Large intestine (tissue), 3 donors: Measurements from ENCODE around the gene NABP2. TPM values are rescaled to one million over a fixed set of nuclear protein-coding genes. Genes with fewer than 3 reads are reported as not detected.

ENCODE experiments used
- DNase-seq, 2 donors: peaks; one replicate each; pipeline versions ENCODE4 v3.0.0 to v3.0.0-alpha.2; 2013
- H3K27ac ChIP-seq: one replicate; pipeline ENCODE4 v1.5.1; 2013; ENCODE audit warnings: low read length
- H3K27me3 ChIP-seq: 2 replicates; pipeline ENCODE4 v1.6.1; 2013; ENCODE audit warnings: low read length; ENCODE audit not compliant: control insufficient read depth, insufficient read depth
- H3K36me3 ChIP-seq: 2 replicates; pipeline ENCODE4 v1.6.1; 2013; ENCODE audit warnings: low read length; ENCODE audit not compliant: control insufficient read depth, insufficient read depth
- H3K4me1 ChIP-seq: one replicate; pipeline ENCODE4 v1.6.1; 2013; ENCODE audit warnings: low read length; ENCODE audit not compliant: control insufficient read depth, insufficient read depth
- H3K4me3 ChIP-seq: one replicate; pipeline ENCODE4 v1.5.1; 2013; ENCODE audit warnings: low read length
- H3K9me3 ChIP-seq: one replicate; pipeline ENCODE4 v1.6.1; 2013; ENCODE audit warnings: mild to moderate bottlenecking, low read depth, low read length, moderate library complexity; ENCODE audit not compliant: control insufficient read depth
- WGBS: methylation state at CpG from one replicate; pipeline ENCODE4 v1.1.5; 2013; ENCODE audit warnings: low lambda C conversion rate; ENCODE audit not compliant: insufficient coverage; 5-methylcytosine and 5-hydroxymethylcytosine counted together
- polyA plus RNA-seq: library from polyadenylated mRNA; unstranded; fragments of 120-200 nt; gene quantifications from one replicate; pipeline ENCODE4 v1.2.1, GENCODE V29; 2013

NABP2 gene
- polyA plus RNA-seq, 1 donor, result 29.1 TPM

GRCh38 chr12:56242986-56243385 lies 18.8 kb downstream of the NABP2 start:
- Histone ChIP-seq H3K4me3 (no peak overlapping the region), H3K27ac (peak overlapping the region; percentile 2), H3K27me3 (no peaks in the 10 kb centered on the region), H3K4me1 (peaks cover 15% of the 10 kb centered on the region), H3K36me3 (peaks cover 85% of the 10 kb centered on the region), H3K9me3 (no peaks in the 10 kb centered on the region)
- DNase-seq, result peak in 1 of 2 donors; percentile 2
- WGBS, result no CpG with 5 or more reads among the region's 13 CpGs

- no CpG with 5 or more reads among the region's 3 CpGs for WGBS
These were observed 19.6 kb downstream of the NABP2 start for GRCh38 chr12:56243731-56244181.

GRCh38 chr12:56244494-56244893 lies 20.4 kb downstream of the NABP2 start:
- peaks cover 91% of the 10 kb centered on the region for H3K36me3 ChIP-seq
- WGBS, result 100% methylated on average over 1 of the region's 14 CpGs

More at GRCh38 chr12:56243731-56244181, 19.6 kb downstream of the NABP2 start:
- Histone ChIP-seq H3K9me3 (no peaks in the 10 kb centered on the region), H3K4me1 (peaks cover 15% of the 10 kb centered on the region), H3K36me3 (peaks cover 90% of the 10 kb centered on the region), H3K27me3 (no peaks in the 10 kb centered on the region), H3K4me3 (no peak overlapping the region), H3K27ac (peak overlapping the region; percentile 12)
- DNase-seq, result peak in 1 of 2 donors; percentile 24

GRCh38 chr12:56247923-56248322 lies 23.8 kb downstream of the NABP2 start:
- Histone ChIP-seq H3K9me3 (no peaks in the 10 kb centered on the region), H3K4me3 (no peak overlapping the region), H3K27me3 (no peaks in the 10 kb centered on the region), H3K27ac (no peak overlapping the region), H3K4me1 (peaks cover 15% of the 10 kb centered on the region), H3K36me3 (peaks cover 86% of the 10 kb centered on the region)
- no peak for DNase-seq
- WGBS, result no CpG with 5 or more reads among the region's 16 CpGs

More at GRCh38 chr12:56244494-56244893, 20.4 kb downstream of the NABP2 start:
- no peak for DNase-seq
- no peak overlapping the region for H3K27ac ChIP-seq
- H3K9me3 ChIP-seq, result no peaks in the 10 kb centered on the region
- H3K4me1 ChIP-seq, result peaks cover 15% of the 10 kb centered on the region
- H3K4me3 ChIP-seq, result no peak overlapping the region
- H3K27me3 ChIP-seq, result no peaks in the 10 kb centered on the region

- no peak for DNase-seq
- H3K36me3 ChIP-seq, result peaks cover 86% of the 10 kb centered on the region
- no CpG with 5 or more reads among the region's 8 CpGs for whole genome bisulfite sequencing
These were observed 24.6 kb downstream of the NABP2 start for GRCh38 chr12:56248711-56249110.

GRCh38 chr12:56252649-56253048 lies 28.5 kb downstream of the NABP2 start:
- Histone ChIP-seq H3K4me3 (no peak overlapping the region), H3K4me1 (peaks cover 13% of the 10 kb centered on the region), H3K27me3 (no peaks in the 10 kb centered on the region), H3K36me3 (peaks cover 85% of the 10 kb centered on the region), H3K27ac (no peak overlapping the region), H3K9me3 (no peaks in the 10 kb centered on the region)
- no peak for DNase-seq
- whole genome bisulfite sequencing, result no CpG with 5 or more reads among the region's 3 CpGs

More at GRCh38 chr12:56248711-56249110, 24.6 kb downstream of the NABP2 start:
- H3K4me1 ChIP-seq, result peaks cover 8% of the 10 kb centered on the region
- no peaks in the 10 kb centered on the region for H3K9me3 ChIP-seq
- H3K27ac ChIP-seq, result no peak overlapping the region
- no peak overlapping the region for H3K4me3 ChIP-seq
- H3K27me3 ChIP-seq, result no peaks in the 10 kb centered on the region

GRCh38 chr12:56253091-56253490 lies 28.9 kb downstream of the NABP2 start:
- no peaks in the 10 kb centered on the region for H3K9me3 ChIP-seq
- no CpG with 5 or more reads among the region's 11 CpGs for WGBS
- peaks cover 81% of the 10 kb centered on the region for H3K36me3 ChIP-seq

GRCh38 chr12:56255671-56256070 lies 31.5 kb downstream of the NABP2 start:
- Histone ChIP-seq H3K27me3 (no peaks in the 10 kb centered on the region), H3K9me3 (no peaks in the 10 kb centered on the region), H3K4me3 (no peak overlapping the region), H3K36me3 (peaks cover 60% of the 10 kb centered on the region), H3K27ac (no peak overlapping the region), H3K4me1 (peaks cover 20% of the 10 kb centered on the region)
- no CpG with 5 or more reads among the region's 7 CpGs for WGBS
- DNase-seq, result no peak

More at GRCh38 chr12:56253091-56253490, 28.9 kb downstream of the NABP2 start:
- DNase-seq, result no peak
- no peaks in the 10 kb centered on the region for H3K27me3 ChIP-seq
- peaks cover 13% of the 10 kb centered on the region for H3K4me1 ChIP-seq
- H3K4me3 ChIP-seq, result no peak overlapping the region
- no peak overlapping the region for H3K27ac ChIP-seq

- Histone ChIP-seq H3K27ac (no peak overlapping the region), H3K4me3 (no peak overlapping the region), H3K9me3 (no peaks in the 10 kb centered on the region), H3K36me3 (peaks cover 54% of the 10 kb centered on the region), H3K4me1 (peaks cover 23% of the 10 kb centered on the region), H3K27me3 (no peaks in the 10 kb centered on the region)
- DNase-seq, result no peak
- WGBS, result no CpG with 5 or more reads among the region's 4 CpGs
These were observed 32.3 kb downstream of the NABP2 start for GRCh38 chr12:56256326-56256960.

GRCh38 chr12:56257071-56257470 lies 32.9 kb downstream of the NABP2 start:
- peaks cover 48% of the 10 kb centered on the region for H3K36me3 ChIP-seq
- no peak overlapping the region for H3K27ac ChIP-seq
- DNase-seq, result no peak
- no peaks in the 10 kb centered on the region for H3K9me3 ChIP-seq
- WGBS, result 70% methylated on average over 2 of the region's 8 CpGs
- H3K4me1 ChIP-seq, result peaks cover 23% of the 10 kb centered on the region
- no peaks in the 10 kb centered on the region for H3K27me3 ChIP-seq
- H3K4me3 ChIP-seq, result peak overlapping the region; percentile 69
